IPS-20b (cell line): ENCODE measurements around the gene JDP2.

ENCODE experiments used
- H3K27ac ChIP-seq: one replicate; pipeline ENCODE4 v1.5.1; 2013; ENCODE audit warnings: low read length
- H3K27me3 ChIP-seq: 2 replicates; pipeline ENCODE4 v1.6.1; 2013; ENCODE audit warnings: mild to moderate bottlenecking, low read length, inconsistent platforms; ENCODE audit not compliant: insufficient read depth
- H3K36me3 ChIP-seq: 2 replicates; pipeline ENCODE4 v1.6.1; 2013; ENCODE audit warnings: low read depth, mild to moderate bottlenecking, inconsistent platforms, low read length, moderate library complexity; ENCODE audit not compliant: insufficient read depth
- H3K4me1 ChIP-seq: 2 replicates; pipeline ENCODE4 v1.6.1; 2013; ENCODE audit warnings: mild to moderate bottlenecking, control low read depth, inconsistent platforms, low read length, moderate library complexity; ENCODE audit not compliant: insufficient read depth
- H3K4me3 ChIP-seq: 2 replicates; pipeline ENCODE4 v1.5.1; 2013; ENCODE audit warnings: mild to moderate bottlenecking, low read length, inconsistent platforms
- H3K9ac ChIP-seq: 2 replicates; pipeline ENCODE4 v1.6.1; 2013; ENCODE audit warnings: low read depth, mild to moderate bottlenecking, inconsistent platforms, low read length, moderate library complexity
- H3K9me3 ChIP-seq: 2 replicates; pipeline ENCODE4 v1.6.1; 2013; ENCODE audit warnings: mild to moderate bottlenecking, low read depth, low read length, inconsistent platforms; ENCODE audit not compliant: insufficient read depth

Gene JDP2

GRCh38 chr14:75511201-75511600 lies 83.4 kb downstream of the JDP2 start:
- H3K27me3 ChIP-seq, result no peaks in the 10 kb centered on the region
- no peak overlapping the region for H3K27ac ChIP-seq
- H3K9me3 ChIP-seq, result peaks cover 7% of the 10 kb centered on the region; the same call in 1 of the 2 replicates
- no peak overlapping the region for H3K4me3 ChIP-seq
- H3K9ac ChIP-seq, result no peak overlapping the region
- H3K36me3 ChIP-seq, result no peaks in the 10 kb centered on the region
- no peaks in the 10 kb centered on the region for H3K4me1 ChIP-seq

- no peak overlapping the region for H3K27ac ChIP-seq
- H3K4me1 ChIP-seq, result no peaks in the 10 kb centered on the region
- no peak overlapping the region for H3K9ac ChIP-seq
- H3K4me3 ChIP-seq, result no peak overlapping the region
- no peaks in the 10 kb centered on the region for H3K36me3 ChIP-seq
- H3K9me3 ChIP-seq, result no peaks in the 10 kb centered on the region
- H3K27me3 ChIP-seq, result no peaks in the 10 kb centered on the region
Observed at GRCh38 chr14:75513911-75514672, 86.3 kb downstream of the JDP2 start.

GRCh38 chr14:75514673-75515628 lies 87.1 kb downstream of the JDP2 start:
- no peaks in the 10 kb centered on the region for H3K27me3 ChIP-seq
- H3K9me3 ChIP-seq, result no peaks in the 10 kb centered on the region
- H3K27ac ChIP-seq, result no peak overlapping the region
- H3K4me3 ChIP-seq, result no peak overlapping the region
- no peak overlapping the region for H3K9ac ChIP-seq
- no peaks in the 10 kb centered on the region for H3K4me1 ChIP-seq
- H3K36me3 ChIP-seq, result no peaks in the 10 kb centered on the region

GRCh38 chr14:75515629-75515996 lies 87.8 kb downstream of the JDP2 start:
- Histone ChIP-seq H3K4me3 (no peak overlapping the region), H3K4me1 (no peaks in the 10 kb centered on the region), H3K9ac (no peak overlapping the region), H3K27ac (no peak overlapping the region), H3K27me3 (no peaks in the 10 kb centered on the region), H3K36me3 (no peaks in the 10 kb centered on the region), H3K9me3 (no peaks in the 10 kb centered on the region)

GRCh38 chr14:75518625-75519024 lies 90.8 kb downstream of the JDP2 start:
- no peak overlapping the region for H3K9ac ChIP-seq
- H3K27ac ChIP-seq, result no peak overlapping the region
- no peak overlapping the region for H3K4me3 ChIP-seq
- H3K36me3 ChIP-seq, result no peaks in the 10 kb centered on the region
- no peaks in the 10 kb centered on the region for H3K27me3 ChIP-seq
- no peaks in the 10 kb centered on the region for H3K9me3 ChIP-seq
- H3K4me1 ChIP-seq, result peaks cover 4% of the 10 kb centered on the region; the same call in 1 of the 2 replicates

- H3K36me3 ChIP-seq, result no peaks in the 10 kb centered on the region
- H3K27me3 ChIP-seq, result no peaks in the 10 kb centered on the region
- H3K4me1 ChIP-seq, result peaks cover 4% of the 10 kb centered on the region; the same call in 1 of the 2 replicates
- no peak overlapping the region for H3K4me3 ChIP-seq
- H3K27ac ChIP-seq, result no peak overlapping the region
- H3K9ac ChIP-seq, result no peak overlapping the region
- no peaks in the 10 kb centered on the region for H3K9me3 ChIP-seq
Observed at GRCh38 chr14:75519394-75519793, 91.6 kb downstream of the JDP2 start.

GRCh38 chr14:75519826-75520728 lies 92.3 kb downstream of the JDP2 start:
- H3K9me3 ChIP-seq, result no peaks in the 10 kb centered on the region
- H3K4me1 ChIP-seq, result peaks cover 4% of the 10 kb centered on the region; the same call in 1 of the 2 replicates
- no peaks in the 10 kb centered on the region for H3K27me3 ChIP-seq
- H3K27ac ChIP-seq, result no peak overlapping the region
- H3K36me3 ChIP-seq, result no peaks in the 10 kb centered on the region
- H3K9ac ChIP-seq, result no peak overlapping the region
- H3K4me3 ChIP-seq, result no peak overlapping the region

- H3K36me3 ChIP-seq, result no peaks in the 10 kb centered on the region
- H3K9me3 ChIP-seq, result no peaks in the 10 kb centered on the region
- H3K27me3 ChIP-seq, result no peaks in the 10 kb centered on the region
- no peak overlapping the region for H3K27ac ChIP-seq
- peaks cover 4% of the 10 kb centered on the region; the same call in 1 of the 2 replicates for H3K4me1 ChIP-seq
- no peak overlapping the region for H3K9ac ChIP-seq
- H3K4me3 ChIP-seq, result no peak overlapping the region
Observed at GRCh38 chr14:75520852-75521251, 93.0 kb downstream of the JDP2 start.

- Histone ChIP-seq H3K9me3 (no peaks in the 10 kb centered on the region), H3K27ac (no peak overlapping the region), H3K36me3 (no peaks in the 10 kb centered on the region), H3K4me1 (peaks cover 4% of the 10 kb centered on the region; the same call in 1 of the 2 replicates), H3K4me3 (no peak overlapping the region), H3K9ac (no peak overlapping the region), H3K27me3 (no peaks in the 10 kb centered on the region)
Observed at GRCh38 chr14:75521415-75522199, 93.8 kb downstream of the JDP2 start.

GRCh38 chr14:75522224-75522982 lies 94.6 kb downstream of the JDP2 start, which contains the start of gene BATF:
Gene BATF, plus strand, starts transcription at chr14:75522469. Its CDS starts 214 bp downstream, at chr14:75522683.
- H3K9me3 ChIP-seq, result no peaks in the 10 kb centered on the region
- H3K4me3 ChIP-seq, result no peak within 1 kb of the TSS
- peaks cover 4% of the 10 kb centered on the region; the same call in 1 of the 2 replicates for H3K4me1 ChIP-seq
- no peak within 1 kb of the TSS for H3K27ac ChIP-seq
- no peak within 1 kb of the TSS for H3K9ac ChIP-seq
- no peaks in the 10 kb centered on the region for H3K27me3 ChIP-seq
- H3K36me3 ChIP-seq, result no peaks in the 10 kb centered on the region
